CD4-positive, alpha-beta T cell treated with Interleukin-12 subunit alpha and Interleukin-12 subunit beta, for 1 hour (primary cell): ENCODE data around the gene EHD1.
"Not testable (repeated sequence)": the region's sequence is repeated elsewhere in the genome, so short reads cannot be mapped to it uniquely, and the experiment has no call there.

Source experiments
- DNase-seq: peaks from one replicate; pipeline ENCODE4 v3.0.0-alpha.2; 2020

EHD1 gene

DNA sequence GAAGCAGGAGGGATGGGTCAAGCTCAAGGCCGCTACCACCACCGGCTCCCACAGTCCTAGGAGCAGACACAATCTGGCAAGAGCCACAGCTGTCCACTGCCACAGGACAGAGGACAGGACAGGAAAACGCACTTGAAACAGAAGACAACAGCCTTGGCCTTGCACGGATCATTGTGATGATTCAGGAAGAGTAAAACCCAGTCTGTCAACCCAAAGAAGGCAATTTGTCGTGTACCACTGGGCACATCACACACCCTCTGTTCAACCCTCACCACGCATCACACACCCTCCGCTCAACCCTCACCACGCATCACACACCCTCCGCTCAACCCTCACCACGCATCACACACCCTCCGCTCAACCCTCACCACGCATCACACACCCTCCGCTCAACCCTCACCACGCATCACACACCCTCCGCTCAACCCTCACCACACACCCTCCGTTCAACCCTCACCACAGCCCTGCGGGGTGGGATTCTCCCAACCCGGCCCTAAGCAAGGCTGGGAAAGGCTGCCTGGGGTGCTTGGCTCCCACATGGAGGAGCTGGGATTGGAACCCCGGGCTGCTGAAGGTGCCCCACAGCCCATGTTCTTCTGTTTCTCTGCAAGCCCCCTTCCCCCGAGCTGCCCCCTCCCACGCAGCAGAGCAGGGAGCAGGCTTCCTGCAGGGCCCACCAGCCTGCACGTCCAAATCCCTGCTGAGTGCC lies 22.7 kb downstream of the EHD1 start:
- no peak for DNase-seq

- peak; percentile 51 for DNase-seq
These were observed 23.6 kb downstream of the EHD1 start for GRCh38 chr11:64854534-64855502.

GRCh38 chr11:64854157-64854533 lies 24.3 kb downstream of the EHD1 start:
- DNase-seq, result no peak

DNA sequence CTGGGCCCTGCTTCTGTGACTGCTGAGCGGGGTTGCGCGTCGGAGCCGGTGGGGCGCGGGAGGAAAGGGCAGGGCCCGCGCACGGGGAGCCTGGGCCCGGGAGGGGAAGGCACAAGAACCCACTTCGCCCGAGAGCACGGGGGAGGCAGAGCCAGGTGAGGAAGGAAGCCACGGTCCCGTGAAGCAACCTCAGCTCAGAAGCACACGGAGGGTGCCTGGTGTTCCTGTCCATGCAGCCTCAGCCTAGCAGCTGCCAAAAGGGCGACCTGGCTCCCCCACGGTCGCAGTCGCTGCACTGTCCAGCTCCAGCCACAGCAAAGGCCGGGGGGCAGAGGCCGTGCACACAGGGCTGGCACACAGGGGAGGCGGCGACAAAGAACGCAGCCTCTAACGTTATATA lies 24.7 kb downstream of the EHD1 start:
- peak; percentile 59 for DNase-seq

GRCh38 chr11:64852804-64853509 lies 25.5 kb downstream of the EHD1 start:
- peak; percentile 48 for DNase-seq

DNA sequence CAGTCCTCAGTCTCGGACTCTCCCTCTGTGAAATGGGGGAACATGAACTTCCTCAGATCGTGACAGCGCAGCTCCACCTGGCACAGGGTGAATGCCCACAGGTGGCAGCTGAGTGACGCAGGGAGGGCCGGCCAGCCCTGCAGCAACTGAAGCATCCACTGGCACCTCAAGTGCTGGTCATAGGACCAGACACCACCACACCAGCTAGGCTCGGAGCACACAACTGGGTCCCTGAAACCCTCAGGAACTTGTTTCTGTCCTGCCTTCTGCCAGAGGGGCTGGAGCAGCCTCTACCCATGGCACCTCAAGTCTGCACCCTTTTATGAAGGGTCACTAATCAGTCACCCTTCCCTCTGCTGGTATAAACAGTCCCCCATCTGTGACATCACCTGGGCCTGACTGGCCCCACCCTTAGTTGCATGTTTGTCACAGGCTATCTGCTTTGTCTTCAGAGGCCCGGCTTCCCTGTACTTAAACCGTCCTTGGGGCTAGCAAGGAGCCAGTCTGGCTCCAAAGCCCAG lies 26.5 kb downstream of the EHD1 start:
- DNase-seq, result no peak

DNA sequence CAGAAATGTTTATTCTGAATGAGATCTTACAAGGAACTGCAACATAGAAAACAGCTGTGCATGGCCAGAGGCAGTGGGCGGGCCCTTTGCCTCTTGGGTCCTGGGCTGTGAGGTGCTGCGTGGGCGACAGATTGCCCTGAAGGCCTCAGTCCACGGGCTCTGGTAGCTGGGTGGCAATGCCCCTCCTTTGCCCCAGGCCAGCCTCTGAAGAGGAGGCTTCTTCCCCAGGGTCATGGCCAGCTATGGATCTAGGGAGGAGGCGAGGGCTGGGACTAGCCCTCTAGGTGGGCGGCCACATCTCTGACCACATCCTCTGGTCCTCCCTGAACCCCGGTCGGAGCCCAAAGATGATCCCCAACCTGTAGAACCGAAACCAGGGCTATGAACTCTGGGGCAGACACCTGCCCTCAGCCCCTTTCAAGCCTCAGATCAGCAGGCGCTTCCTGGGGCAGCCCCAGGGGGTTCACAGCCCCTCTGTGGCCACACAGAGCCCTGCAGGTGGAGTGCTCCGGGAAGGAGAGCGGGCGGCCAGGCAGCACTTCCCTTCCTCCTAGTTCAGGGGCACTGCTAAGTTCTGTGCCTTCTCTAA lies 27.3 kb downstream of the EHD1 start:
- peak; percentile 72 for DNase-seq

GRCh38 chr11:64849598-64850356 lies 28.6 kb downstream of the EHD1 start:
- DNase-seq, result no peak

DNA sequence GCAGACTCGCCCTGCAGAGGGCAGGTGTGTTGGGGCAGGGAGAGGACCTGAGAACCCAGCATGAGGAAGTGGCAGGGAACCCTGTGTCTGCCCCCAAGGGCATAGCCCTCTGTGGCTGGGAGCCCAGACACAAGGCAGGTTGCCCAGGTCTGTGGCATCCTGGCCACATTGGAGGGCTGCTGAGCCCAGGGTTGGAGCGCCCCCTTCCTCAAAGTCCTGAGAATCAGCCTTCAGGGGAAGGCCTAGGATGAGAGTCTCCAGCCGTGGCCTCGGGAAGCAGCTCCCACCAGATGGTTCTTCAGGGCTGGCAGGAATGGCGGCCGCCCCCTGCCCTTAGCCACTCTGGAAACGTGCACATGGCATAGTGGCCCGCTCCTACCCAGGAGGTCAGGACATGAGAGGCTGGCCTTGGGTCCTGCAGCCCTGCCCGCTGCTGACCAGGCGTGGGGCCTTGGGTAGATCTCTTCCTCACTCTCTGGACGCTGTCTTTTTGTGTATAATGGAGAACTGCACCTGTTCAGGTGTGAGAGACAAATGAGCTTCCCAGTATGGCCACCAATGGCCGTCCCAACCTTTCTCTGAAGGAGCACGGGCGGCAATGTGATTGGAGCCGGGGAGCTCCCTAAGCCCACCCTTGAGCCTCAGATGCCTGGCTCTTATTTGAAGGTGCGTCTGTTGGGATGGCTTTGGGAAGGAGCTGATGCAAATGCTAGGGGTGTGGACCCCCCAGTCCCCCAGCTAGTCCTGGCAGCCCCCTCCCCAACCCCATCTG lies 29.4 kb downstream of the EHD1 start:
- peak; percentile 48 for DNase-seq

GRCh38 chr11:64848214-64848825 lies 30.1 kb downstream of the EHD1 start:
- DNase-seq, result no peak

DNA sequence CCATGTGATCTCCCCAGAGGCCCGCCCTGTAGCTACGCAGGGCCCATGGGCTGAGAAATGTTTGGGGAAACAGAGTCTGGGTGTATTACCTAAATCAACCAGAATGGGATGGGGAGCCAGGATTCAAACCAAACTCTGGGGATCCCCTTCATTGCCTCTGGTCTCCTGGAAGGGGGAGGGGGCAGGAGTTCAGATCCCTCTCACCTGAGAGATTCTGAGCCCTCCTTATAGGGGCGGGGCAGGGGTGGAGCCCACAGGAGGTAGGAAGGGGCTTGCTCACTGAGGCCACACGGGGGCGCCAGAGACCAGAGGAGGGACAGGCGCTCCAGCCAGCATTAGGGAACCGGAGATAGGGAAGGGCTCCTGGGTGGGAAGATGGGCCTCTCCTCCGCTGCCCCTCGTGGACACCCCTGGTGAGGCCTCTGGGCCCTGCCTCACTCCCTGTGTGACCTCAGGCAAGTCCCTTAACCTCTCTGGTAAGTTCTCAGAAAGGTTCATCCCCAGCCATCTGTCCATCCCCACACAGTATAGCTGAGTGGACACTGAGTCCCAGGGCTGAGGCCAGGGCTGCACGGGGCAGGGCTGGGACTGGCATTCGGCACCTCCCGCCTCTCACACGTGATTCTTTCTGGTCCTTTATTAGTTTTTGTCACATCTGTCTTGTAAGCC lies 31.3 kb downstream of the EHD1 start:
- peak; percentile 91 for DNase-seq

DNA sequence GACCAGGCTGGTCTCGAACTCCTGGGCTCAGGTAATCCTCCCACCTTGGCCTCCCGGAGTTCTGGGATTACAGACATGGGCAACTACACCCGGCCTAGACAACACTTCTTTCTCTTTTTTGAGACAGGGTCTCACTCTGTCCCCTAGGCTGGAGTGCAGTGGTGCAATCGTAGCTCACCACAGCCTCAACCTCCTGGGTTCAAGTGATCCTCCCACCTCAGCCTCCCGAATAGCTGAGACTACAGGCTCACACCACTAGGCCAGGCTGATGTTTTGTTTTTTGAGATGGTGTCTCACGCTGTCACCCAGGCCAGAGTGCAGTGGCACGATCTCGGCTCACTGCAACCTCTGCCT lies 32.7 kb downstream of the EHD1 start:
- not testable (repeated sequence) for DNase-seq

DNA sequence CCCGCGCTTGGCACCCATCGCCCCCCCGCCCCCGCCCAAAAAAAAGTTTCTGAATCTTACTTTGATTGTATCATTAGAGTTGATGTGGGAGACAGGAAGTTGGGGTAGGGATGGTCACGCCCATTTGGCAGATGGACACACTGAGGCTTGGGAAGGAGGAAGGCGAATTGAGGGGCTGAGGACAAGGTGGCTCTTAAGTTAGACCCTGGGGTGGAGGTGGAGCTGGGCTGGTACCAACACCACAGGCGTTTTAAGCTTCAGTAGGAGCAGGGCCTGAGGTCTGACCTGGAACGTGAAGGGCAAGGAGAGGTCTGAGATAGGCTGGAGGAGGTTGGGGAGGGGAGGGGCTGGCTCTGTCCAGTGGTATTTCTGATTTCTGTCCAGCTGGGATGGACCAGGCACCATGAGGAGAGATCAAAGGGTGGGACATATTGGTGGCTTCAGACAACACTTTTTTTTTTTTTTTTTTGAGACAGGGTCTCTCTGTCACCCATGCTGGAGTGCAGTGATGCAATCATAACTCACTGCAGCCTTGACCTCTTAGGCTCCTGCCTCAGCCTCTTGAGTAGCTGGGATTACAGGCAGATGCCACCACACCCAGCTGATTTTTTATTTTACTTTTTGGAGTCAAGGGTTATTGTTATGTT lies 33.2 kb downstream of the EHD1 start:
- DNase-seq, result no peak

DNA sequence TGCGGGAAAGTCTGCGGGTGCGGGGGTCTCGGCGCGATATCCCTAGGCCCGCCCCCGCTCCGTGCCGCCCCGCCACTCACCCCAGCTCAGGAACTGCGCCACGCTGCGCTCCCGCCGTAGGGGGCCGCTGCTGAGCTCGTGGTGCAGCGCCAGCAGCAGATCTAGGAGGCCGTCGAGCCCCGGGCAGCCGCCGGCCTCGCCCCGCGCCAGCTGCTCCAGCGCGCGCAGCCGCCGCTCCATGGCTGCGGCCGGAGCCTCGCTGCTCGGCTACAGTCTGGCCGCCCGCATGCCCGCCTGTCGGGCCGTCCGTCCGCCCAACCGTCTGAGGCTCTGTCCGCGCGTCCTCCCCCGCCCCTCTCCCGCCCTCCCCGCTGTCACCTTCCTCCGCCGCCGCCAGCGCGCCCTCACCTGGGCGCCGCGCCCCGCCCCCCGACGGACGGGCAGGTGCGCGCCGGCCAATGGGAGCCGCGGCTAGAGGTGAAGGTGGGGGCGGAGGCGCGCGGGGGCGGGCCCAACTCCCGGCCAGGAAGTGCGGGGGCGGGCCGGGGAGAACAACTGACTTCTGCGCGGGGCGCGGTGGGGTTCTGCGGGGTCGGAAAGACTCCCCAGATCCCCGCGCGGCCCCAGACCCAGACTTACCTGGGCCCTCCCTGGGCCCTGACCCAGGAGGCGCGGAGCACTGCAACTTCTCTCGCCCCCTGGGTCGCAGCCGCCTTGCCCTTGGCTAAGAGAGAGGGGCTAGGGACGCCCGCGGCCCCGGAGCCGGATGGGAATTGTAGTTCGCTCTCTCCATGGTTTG lies 33.9 kb downstream of the EHD1 start, which contains the start of gene CDC42BPG:
Gene CDC42BPG, minus strand, starts transcription at position 324 of the 799 bp plus-strand sequence. Its CDS starts 84 bp downstream, at position 240.
- DNase-seq, result peak; percentile 84

DNA sequence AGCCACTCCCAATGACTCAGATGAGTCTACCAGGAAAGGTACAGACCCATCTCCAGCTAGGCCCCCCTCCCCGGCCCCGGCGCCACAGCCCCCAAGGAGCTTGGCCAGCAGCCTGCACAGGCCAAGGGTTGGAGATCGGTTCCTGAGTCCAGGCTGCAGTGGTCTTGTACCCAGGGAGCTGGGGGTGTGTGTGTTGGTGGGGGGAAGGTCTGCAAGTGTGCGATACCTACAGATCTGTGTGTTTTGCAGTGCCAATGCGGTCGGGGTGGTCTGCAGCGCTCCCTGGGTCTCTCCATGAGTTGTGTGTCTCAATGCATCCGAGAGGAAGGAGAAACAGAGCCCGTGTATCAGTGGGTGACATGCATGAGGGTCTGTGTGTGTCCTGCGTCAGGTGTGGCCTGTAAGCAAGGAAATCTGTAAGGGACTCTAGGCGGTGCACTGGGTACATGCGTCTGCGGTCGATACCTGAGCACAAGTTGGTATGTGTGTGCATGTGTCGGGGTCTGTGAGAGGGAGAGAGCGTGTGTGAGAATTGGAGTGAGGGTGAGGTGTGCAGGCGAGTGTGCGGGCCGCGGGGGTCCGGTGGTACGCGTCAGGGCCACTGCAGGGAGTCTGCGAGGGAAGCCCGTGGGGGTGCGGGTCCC lies 34.6 kb downstream of the EHD1 start:
- DNase-seq, result no peak

- DNase-seq, result no peak
These were observed 35.4 kb downstream of the EHD1 start for GRCh38 chr11:64842851-64843685.

GRCh38 chr11:64842366-64842759 lies 36.1 kb downstream of the EHD1 start:
- DNase-seq, result no peak
